Activated CD8-positive, alpha-beta T cell treated with anti-CD3 and anti-CD28 coated beads for 36 hours (primary cell): ENCODE results near the gene INO80. TPM values are rescaled to one million over a fixed set of nuclear protein-coding genes. Genes with fewer than 3 reads are reported as not detected.

Experiments
- ATAC-seq: fragments of 200-7000 bp; cut with Tn5 transposase; one replicate; pipeline ENCODE4 v1.10.0; 2021; ENCODE audit warnings: mild to moderate bottlenecking, moderate library complexity
- CTCF ChIA-PET: fragments of 350-600 bp; sonication (Branson Sonifier 250); formaldehyde crosslinking; loops from one replicate; lab custom pipeline; 2021; ENCODE audit warnings: antibody characterized with exemption; lab: Charles Lee
- POLR2A ChIA-PET: fragments of 350-600 bp; sonication (Branson Sonifier 250); formaldehyde crosslinking; loops from one replicate; lab custom pipeline; 2021; ENCODE audit warnings: antibody characterized with exemption; lab: Charles Lee
- DNase-seq: peaks from one replicate; pipeline ENCODE4 v3.0.0-alpha.2; 2020
- H3K27ac Mint-ChIP-seq: one replicate; pipeline ENCODE4 v1.8.0; 2021; ENCODE audit warnings: mild to moderate bottlenecking, mixed read lengths
- H3K27me3 Mint-ChIP-seq: one replicate; pipeline ENCODE4 v1.8.0; 2021; ENCODE audit warnings: mixed read lengths
- H3K36me3 Mint-ChIP-seq: one replicate; pipeline ENCODE4 v1.8.0; 2021; ENCODE audit warnings: low read depth, mixed read lengths
- H3K4me1 Mint-ChIP-seq: one replicate; pipeline ENCODE4 v1.8.0; 2021; ENCODE audit warnings: low read depth, mixed read lengths
- H3K4me3 Mint-ChIP-seq: one replicate; pipeline ENCODE4 v1.8.0; 2021; ENCODE audit warnings: mild to moderate bottlenecking, moderate library complexity, mixed read lengths
- H3K9me3 Mint-ChIP-seq: one replicate; pipeline ENCODE4 v1.8.0; 2021; ENCODE audit warnings: mixed read lengths
- intact Hi-C: fragments of 100-400 bp; cut with micrococcal nuclease; formaldehyde crosslinking; loops from one replicate; pipeline ENCODE4 v1.10.0; 2022
- total RNA-seq, 2 experiments: library from RNA; stranded (reverse); gene quantifications; one replicate each; pipeline ENCODE4 v1.2.3, GENCODE V29; 2021
- TF ChIP-seq, protein P1 (sequence below): fragments of 200-600 bp; IDR thresholded peaks from one replicate; pipeline ENCODE4 v1.8.0; 2022; ENCODE audit warnings: antibody characterized with exemption, mild to moderate bottlenecking

The INO80 gene
- total RNA-seq, 2 experiments from 2014 or later, result 19.1 to 20.2 TPM

DNA sequence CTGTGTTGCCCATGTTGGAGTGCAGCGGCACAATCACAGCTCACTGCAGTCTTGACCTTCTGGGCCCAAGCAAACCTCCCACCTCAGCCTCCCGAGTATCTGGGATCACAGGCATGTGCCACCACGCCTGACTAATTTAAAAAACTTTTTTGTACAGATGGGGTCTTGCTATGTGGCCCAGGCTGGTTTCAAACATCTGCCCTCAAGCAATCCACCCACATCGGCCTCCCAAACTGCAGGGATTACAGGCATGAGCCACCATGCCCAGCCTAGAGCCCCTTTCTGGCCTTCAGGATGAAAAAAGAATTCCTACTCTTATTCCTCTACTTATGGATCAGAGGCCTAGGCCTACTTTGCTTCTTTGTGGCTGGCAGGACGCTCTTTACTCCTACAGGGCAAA lies 123.3 kb downstream of the INO80 start:
- ChIA-PET CTCF (interaction anchor here (1.4 to 1.5 kb wide), 2 partner anchors 15 to 88 kb away, joined by 3 to 4 read pairs; no protein-coding TSS in a partner anchor), POLR2A (interaction anchor here (1.3 kb wide), 1 partner anchor 68 kb away, joined by 3 read pairs; no protein-coding TSS in a partner anchor)
- peaks cover 52% of the 10 kb centered on the region for H3K36me3 Mint-ChIP-seq
- no peaks in the 10 kb centered on the region for H3K27me3 Mint-ChIP-seq
- no peak for ATAC-seq
- TF ChIP-seq, protein P1, sequence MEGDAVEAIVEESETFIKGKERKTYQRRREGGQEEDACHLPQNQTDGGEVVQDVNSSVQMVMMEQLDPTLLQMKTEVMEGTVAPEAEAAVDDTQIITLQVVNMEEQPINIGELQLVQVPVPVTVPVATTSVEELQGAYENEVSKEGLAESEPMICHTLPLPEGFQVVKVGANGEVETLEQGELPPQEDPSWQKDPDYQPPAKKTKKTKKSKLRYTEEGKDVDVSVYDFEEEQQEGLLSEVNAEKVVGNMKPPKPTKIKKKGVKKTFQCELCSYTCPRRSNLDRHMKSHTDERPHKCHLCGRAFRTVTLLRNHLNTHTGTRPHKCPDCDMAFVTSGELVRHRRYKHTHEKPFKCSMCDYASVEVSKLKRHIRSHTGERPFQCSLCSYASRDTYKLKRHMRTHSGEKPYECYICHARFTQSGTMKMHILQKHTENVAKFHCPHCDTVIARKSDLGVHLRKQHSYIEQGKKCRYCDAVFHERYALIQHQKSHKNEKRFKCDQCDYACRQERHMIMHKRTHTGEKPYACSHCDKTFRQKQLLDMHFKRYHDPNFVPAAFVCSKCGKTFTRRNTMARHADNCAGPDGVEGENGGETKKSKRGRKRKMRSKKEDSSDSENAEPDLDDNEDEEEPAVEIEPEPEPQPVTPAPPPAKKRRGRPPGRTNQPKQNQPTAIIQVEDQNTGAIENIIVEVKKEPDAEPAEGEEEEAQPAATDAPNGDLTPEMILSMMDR, result no peak
- H3K4me1 Mint-ChIP-seq, result peaks cover 28% of the 10 kb centered on the region
- H3K9me3 Mint-ChIP-seq, result no peaks in the 10 kb centered on the region
- intact Hi-C loops, result no loop called here
- H3K4me3 Mint-ChIP-seq, result no peak overlapping the region
- no peak for DNase-seq
- no peak overlapping the region for H3K27ac Mint-ChIP-seq

GRCh38 chr15:40992241-40992741 lies 123.8 kb downstream of the INO80 start:
- intact Hi-C loops, result no loop called here
- Mint-ChIP-seq H3K9me3 (no peaks in the 10 kb centered on the region), H3K27me3 (no peaks in the 10 kb centered on the region), H3K27ac (peak overlapping the region; percentile 5), H3K4me1 (peaks cover 28% of the 10 kb centered on the region), H3K36me3 (peaks cover 54% of the 10 kb centered on the region), H3K4me3 (no peak overlapping the region)
- no peak for DNase-seq
- POLR2A ChIA-PET, result interaction anchor here (1.3 kb wide), 1 partner anchor 67 kb away, joined by 3 read pairs; no protein-coding TSS in a partner anchor
- CTCF ChIA-PET, result interaction anchor here (0.9 to 1.5 kb wide), 4 partner anchors 16 to 89 kb away, joined by 3 to 4 read pairs (median 4); no protein-coding TSS in a partner anchor
- TF ChIP-seq, protein P1, result no peak
- no peak for ATAC-seq

DNA sequence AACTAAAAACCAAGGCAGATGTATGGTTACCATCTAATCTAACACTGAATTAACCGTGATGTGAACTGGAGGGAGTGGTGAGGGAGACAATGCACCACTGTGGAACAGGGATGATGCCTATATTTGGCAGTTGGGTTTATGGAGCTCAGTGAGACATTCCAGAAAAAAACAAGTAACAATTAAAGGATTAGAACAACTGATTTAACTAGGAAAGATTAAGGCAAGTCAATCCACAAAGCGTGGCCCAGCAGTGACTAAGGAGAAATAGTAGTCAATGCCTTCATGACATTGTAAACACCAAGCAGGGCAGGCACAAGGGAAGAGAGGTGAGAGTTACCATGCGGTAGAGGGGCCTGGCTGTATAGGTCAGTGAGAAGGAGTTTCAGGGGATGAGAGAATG lies 124.7 kb downstream of the INO80 start:
- intact Hi-C loops, result no loop called here
- H3K4me1 Mint-ChIP-seq, result peaks cover 28% of the 10 kb centered on the region
- H3K27ac Mint-ChIP-seq, result peak overlapping the region; percentile 72
- TF ChIP-seq, protein P1, result no peak
- peaks cover 55% of the 10 kb centered on the region for H3K36me3 Mint-ChIP-seq
- POLR2A ChIA-PET, result interaction anchor here (1.0 kb wide), 1 partner anchor 35 kb away, joined by 3 read pairs; no protein-coding TSS in a partner anchor
- no peak for DNase-seq
- ATAC-seq, result no peak
- no peaks in the 10 kb centered on the region for H3K9me3 Mint-ChIP-seq
- CTCF ChIA-PET, result interaction anchor here (0.6 to 1.5 kb wide), 10 partner anchors 9 to 1935 kb away, joined by 3 to 6 read pairs (median 4); no protein-coding TSS in a partner anchor
- H3K27me3 Mint-ChIP-seq, result no peaks in the 10 kb centered on the region
- no peak overlapping the region for H3K4me3 Mint-ChIP-seq

DNA sequence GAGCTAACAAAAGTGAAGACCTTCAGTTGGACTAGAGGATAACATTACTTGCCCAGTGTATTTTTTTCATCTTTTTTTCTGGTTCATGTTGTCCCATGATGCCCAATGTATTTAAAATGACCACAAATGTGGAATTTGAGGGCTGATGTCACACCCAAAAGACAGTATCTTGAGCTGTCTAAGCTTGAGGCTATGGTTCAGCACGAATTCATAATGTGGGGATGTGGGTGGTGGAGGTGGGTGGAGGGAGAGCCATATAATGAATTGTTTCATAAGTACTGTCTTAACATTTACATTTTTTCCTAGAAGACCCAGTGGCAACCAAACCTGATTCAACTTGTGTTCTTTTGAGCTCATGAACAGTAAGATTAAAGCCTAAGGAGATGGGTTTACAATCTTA lies 125.3 kb downstream of the INO80 start:
- DNase-seq, result peak; percentile 55
- TF ChIP-seq, protein P1, result no peak
- no peak overlapping the region for H3K4me3 Mint-ChIP-seq
- intact Hi-C loops, result no loop called here
- ChIA-PET CTCF (interaction anchor here (0.6 to 1.5 kb wide), 7 partner anchors 9 to 1935 kb away, joined by 3 to 6 read pairs (median 5); no protein-coding TSS in a partner anchor), POLR2A (interaction anchor here (1.0 kb wide), 1 partner anchor 34 kb away, joined by 3 read pairs; no protein-coding TSS in a partner anchor)
- H3K9me3 Mint-ChIP-seq, result no peaks in the 10 kb centered on the region
- no peaks in the 10 kb centered on the region for H3K27me3 Mint-ChIP-seq
- peak; percentile 39 for ATAC-seq
- H3K36me3 Mint-ChIP-seq, result peaks cover 55% of the 10 kb centered on the region
- peaks cover 28% of the 10 kb centered on the region for H3K4me1 Mint-ChIP-seq
- peak overlapping the region; percentile 72 for H3K27ac Mint-ChIP-seq

DNA sequence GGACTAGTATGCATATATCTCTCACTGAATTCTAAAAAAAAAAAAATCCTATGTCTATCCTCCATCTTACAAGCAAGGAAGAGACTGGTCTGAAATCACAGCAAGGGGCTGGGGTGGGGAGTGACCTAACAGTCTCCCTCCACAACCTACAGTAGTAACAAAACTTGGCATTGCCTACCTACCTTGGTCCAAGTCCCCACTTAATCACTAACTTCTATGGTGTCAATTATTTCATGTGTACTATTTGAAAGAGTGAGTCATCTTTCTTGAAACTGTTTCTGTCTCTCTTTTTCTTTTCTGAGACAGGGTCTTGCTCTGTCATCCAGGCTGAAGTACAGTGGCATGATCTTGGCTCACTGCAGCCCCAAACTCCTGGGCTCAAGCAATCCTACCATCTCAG lies 126.0 kb downstream of the INO80 start:
- Mint-ChIP-seq H3K9me3 (no peaks in the 10 kb centered on the region), H3K27ac (peak overlapping the region; percentile 72), H3K27me3 (no peaks in the 10 kb centered on the region), H3K4me3 (no peak overlapping the region), H3K36me3 (peaks cover 54% of the 10 kb centered on the region), H3K4me1 (peaks cover 23% of the 10 kb centered on the region)
- TF ChIP-seq, protein P1, result no peak
- intact Hi-C loops, result no loop called here
- no peak for DNase-seq
- ATAC-seq, result peak; percentile 27
- CTCF ChIA-PET, result interaction anchor here (1.3 kb wide), 1 partner anchor 87 kb away, joined by 6 read pairs; no protein-coding TSS in a partner anchor
- POLR2A ChIA-PET, result no interaction called here
